Gastroesophageal sphincter (tissue), 3 donors: ENCODE data around the gene CYP27A1.

Experiments
- CTCF ChIP-seq, 4 experiments: fragments of 200-600 bp in 2 of 4; fragments of 450-650 bp in 2 of 4; sonication (generic) in 1 of 4; IDR thresholded peaks; one replicate each; pipeline ENCODE4 v1.5.1; 2017 to 2019; ENCODE audit warnings: antibody characterized with exemption in 4 of 4, mild to moderate bottlenecking in 2 of 4, moderate library complexity in 2 of 4
- POLR2A ChIP-seq, 2 donors: fragments of 450-650 bp; IDR thresholded peaks; one replicate each; pipeline ENCODE4 v1.6.1; 2017; ENCODE audit warnings: antibody characterized with exemption in 2 of 2, mild to moderate bottlenecking in 2 of 2, moderate library complexity in 1 of 2
- POLR2AphosphoS5 ChIP-seq: sonication (generic); formaldehyde crosslinking; IDR thresholded peaks from one replicate; pipeline ENCODE4 v1.6.1; 2017; ENCODE audit warnings: antibody characterized with exemption

GRCh38 chr2:218782528-218782844 is 539 bp downstream of the CYP27A1 start:
- TF ChIP-seq POLR2A (IDR thresholded peaks at IDR 0.05) (no peak), POLR2AphosphoS5 (no peak), CTCF (IDR thresholded peaks at IDR 0.05) (no peak)
